Ammon's horn (tissue), 1 donor: ENCODE data around the gene HES4.
"Not testable (repeated sequence)": the region's sequence is repeated elsewhere in the genome, so short reads cannot be mapped to it uniquely, and the experiment has no call there.

Experiments used
- DNase-seq: peaks from one replicate; pipeline ENCODE4 v3.0.0-alpha.2; 2016; ENCODE audit warnings: low spot score

The HES4 gene

GRCh38 chr1:978835-979743, 20.8 kb downstream of the HES4 start:
- no peak for DNase-seq

- no peak for DNase-seq
These were observed 21.6 kb downstream of the HES4 start for GRCh38 chr1:978069-978834.

GRCh38 chr1:976791-977190, 23.1 kb downstream of the HES4 start:
- not testable (repeated sequence) for DNase-seq

- no peak for DNase-seq
These were observed 23.8 kb downstream of the HES4 start for GRCh38 chr1:975896-976683.

DNA sequence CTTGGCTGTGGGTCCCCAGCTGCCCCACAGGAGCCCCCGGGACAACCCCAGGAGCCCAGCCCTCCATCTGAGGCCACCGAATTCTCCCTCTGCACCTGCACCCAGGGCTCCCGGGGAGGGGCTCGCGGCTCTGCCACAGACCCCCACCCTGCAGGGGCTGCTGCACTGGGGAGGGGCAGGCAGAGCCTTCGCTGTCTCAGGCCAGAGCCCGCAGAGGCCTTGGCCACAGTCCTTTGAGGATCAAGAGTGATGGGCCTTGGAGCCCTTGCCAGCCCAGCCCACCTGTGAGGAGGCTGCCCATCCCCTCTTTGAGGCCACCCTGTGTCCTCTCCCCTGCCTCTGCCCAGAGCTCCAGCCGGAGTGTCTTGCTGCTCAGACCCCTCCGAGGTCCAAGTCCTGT, 24.5 kb downstream of the HES4 start:
- no peak for DNase-seq

- no peak for DNase-seq
These were observed 25.1 kb downstream of the HES4 start for GRCh38 chr1:974687-975328.

- DNase-seq = no peak
These were observed 25.6 kb downstream of the HES4 start for GRCh38 chr1:974293-974640.

DNA sequence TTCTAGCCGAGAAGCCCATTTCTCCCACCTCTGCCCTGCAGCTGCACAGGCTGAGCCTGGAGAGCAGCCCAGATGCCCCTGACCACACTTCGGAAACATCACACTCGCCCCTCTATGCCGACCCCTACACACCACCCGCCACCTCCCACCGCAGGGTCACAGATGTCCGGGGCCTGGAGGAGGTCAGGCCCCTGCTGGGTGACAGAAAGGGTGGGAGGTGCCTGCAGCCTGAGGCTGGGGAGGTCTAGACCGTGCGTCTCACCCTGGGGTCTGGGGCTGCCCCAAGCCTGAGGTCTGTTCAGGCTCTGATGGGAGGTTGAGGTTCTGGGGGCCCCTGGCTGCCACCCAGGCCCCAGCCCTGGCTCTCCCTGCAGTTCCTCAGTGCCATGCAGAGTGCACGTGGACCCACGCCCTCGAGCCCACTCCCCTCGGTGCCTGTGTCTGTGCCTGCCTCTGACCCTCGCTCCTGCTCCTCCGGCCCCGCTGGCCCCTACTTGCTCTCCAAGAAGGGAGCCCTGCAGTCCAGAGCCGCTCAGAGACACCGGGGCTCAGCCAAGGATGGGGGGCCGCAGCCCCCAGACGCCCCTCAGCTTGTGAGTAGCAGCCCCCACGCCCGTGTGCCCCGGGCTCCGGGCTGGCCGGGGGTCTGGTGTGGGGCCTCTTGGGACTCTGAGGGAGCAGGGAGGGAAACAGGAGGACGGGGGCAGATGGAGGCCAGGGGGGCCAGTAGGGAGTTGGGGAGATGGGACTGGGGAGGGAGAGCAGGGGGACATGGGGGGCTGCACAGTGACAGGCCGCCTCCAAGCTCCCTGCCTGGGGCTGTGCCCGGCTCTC, 26.2 kb downstream of the HES4 start:
- DNase-seq = no peak

DNA sequence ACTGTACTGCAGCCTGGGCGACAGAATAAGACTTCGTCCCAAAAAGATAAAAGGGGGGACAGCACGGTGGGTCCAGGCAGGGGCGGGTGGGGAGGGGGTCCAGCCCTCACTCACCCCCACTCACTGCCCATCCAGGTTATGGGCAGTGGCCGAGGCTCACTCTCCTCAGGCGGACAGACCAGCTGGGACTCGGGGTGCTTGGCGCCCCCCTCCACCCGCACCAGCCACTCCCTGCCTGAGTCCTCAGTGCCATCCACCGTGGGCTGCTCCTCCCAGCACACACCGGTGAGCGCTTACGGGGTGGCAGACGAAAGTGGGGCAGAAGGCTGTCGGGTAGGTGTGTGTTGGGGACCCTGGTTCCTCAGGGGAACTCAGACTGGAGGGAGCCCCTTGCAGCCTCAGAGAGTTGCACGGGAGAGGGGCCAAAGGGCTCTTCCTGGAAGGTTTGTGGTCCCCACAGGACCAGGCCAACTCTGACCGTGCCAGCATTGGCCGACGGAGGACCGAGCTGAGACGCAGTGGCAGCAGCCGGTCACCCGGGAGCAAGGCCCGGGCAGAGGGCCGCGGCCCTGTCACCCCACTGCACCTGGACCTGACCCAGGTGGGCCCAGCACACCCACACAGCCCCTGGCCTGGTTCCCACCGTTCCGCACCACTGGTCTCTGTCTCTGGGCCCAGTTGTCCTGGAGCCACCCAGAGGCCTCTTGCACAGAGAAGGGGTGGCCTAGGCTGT, 27.0 kb downstream of the HES4 start:
- no peak for DNase-seq

DNA sequence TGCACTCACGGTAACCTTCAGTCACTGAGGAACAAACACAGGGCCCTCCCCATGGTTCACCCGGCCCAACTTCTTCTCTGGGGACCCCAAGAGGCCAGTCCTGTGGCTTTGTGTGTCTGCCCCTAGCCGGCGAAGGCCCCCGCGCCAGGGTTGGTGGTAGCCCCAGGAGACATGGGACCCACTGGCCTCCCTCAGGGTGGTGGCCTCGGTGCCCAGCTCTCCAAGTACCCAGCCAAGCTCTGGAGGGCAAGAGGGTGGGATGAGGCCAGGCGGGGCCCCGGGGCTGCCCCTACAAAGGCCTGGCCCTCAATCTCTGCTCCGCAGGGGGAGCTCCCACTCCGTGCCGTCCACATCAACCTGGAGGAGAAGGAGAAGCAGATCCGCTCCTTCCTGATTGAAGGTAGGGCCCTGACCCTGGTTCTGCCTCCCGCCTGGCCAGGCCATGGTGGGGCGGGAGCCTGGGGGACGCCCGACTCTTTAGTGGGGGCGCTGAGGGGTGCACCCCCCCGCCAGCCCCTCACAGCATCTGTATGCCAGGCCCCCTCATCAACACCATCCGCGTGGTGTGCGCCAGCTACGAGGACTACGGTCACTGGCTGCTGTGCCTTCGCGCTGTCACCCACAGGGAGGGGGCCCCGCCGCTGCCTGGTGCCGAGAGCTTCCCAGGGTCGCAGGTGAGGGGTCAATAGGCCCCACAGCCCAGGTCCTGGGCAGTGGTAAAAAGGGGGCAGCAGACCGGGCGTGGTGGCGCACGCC, 28.0 kb downstream of the HES4 start:
- DNase-seq = no peak

DNA sequence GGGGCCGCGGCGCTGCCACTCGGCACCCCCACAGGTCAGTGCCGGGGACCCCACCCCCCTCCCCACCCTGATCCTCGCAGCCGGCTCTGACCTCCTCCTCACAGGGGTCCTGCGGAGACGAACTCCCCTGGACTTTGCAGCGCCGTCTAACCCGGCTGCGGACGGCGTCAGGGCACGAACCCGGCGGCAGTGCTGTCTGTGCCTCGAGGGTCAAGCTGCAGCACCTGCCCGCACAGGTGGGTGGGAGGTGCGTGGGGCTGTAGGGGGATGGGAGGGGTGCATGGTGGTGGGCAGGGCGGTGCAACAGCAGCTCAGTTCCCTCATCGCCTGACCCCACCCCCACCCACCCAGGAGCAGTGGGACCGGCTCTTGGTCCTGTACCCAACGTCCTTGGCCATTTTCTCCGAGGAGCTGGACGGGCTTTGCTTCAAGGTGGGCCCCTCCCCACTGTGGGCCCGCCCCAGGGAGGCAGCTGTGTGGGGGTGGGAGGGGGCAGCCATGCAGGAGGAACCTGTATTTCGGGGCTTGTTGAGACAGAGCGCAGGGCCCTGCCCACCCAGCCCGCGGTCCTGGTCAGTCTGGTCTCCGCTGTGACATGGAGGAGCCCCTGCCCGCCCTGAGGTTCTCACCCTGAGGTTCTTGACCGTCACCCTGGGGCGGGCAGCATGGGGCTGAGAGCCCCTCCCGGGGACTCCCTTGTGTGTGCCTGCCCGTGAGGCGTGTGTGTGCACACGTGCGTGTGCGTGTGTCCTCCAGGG, 28.7 kb downstream of the HES4 start:
- DNase-seq = no peak

DNA sequence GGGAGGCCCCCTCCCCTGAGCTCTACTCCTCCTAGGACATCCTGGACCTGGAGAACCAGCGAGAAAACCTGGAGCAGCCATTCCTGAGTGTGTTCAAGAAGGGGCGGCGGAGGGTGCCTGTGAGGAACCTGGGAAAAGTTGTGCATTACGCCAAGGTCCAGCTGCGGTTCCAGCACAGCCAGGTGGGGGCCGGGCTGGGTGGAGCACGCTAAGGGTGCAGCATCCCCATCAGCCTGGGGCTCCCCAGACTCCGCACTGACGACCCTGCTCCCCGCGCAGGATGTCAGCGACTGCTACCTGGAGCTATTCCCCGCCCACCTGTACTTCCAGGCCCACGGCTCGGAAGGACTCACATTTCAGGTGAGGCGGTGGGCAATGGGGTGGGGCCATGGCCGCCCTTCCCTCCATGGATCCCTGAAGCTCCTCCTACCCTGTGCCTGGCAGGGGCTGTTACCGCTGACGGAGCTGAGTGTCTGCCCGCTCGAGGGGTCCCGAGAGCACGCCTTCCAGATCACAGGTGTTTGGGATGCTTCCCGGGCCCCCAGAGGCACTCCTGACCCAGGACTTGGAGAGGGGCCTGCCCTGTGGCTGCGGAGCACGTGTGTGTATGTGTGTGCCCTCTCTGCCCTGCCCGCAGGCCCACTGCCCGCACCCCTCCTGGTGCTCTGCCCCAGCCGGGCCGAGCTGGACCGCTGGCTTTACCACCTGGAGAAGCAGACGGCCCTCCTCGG, 29.5 kb downstream of the HES4 start:
- DNase-seq = no peak

DNA sequence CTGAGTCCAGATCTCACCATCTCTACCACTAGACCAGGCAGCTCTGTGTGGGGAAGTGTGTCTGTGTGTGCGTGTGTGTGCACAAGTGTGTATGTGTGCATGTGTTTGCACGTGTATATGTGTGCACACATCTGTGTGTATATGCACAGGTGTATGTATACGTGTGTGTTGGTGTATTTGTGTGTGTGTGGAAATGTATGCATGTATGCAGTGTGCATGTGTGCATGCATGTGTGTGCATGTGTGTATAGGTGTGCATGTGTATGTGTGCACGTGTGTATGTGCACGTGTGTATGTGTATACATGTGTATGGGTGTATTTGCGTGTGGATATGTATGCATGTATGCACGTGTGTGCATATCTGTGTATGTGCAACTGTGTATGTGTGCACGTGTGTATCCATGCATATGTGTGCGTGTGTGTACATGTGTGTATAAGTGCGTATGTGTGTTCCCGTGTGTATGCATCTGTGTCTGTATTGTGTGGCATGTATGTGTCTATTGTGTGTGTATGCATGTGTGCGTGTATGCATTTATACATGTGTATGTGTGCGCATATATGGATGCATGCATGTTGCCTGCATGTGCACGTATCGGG, 30.5 kb downstream of the HES4 start:
- no peak for DNase-seq

DNA sequence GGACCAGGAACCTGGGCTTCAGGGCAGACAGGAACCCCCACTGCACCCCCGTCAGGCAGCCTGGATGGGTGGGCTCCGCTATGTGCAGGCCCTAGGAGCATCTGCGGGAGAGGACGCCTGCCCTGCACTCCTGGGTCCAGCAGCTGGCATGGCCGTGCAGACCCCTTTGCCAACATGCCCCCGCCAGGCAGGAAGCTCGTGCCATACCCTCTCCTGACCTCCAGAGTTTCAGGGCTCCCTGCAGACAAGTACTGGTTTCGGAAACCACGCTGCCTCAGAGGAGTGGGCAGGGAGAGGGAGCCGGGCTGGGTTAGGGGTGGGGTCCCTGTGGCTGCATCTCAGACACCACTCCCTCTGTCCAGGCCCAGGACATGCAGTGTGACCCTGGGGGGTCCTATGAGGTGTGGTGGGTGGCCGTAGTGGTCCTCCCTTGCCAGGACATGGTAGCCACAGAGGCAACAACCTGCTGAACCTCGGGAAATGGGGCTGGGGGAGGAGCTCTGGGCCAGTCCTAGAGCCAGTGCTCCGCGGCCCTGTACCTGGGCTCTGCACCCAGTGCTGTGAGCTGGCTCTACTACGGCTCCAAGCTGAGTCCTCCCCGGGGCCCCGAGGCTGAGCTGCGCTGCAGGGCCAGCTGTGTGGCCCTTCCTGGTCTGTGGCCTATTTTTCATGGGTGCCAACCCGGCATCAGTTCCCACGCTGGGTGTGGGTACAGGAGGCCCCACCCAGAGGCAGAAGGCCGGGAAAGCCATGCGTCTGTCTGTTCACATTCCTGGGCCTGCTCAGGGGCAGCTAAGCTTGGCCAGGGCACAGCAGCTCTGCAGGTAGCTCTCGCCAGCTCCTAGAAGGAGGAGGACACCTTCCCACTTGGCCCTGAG, 32.2 kb downstream of the HES4 start:
- DNase-seq = no peak

- no peak for DNase-seq
These were observed 33.1 kb downstream of the HES4 start for GRCh38 chr1:966704-967300.

GRCh38 chr1:966135-966703, 33.7 kb downstream of the HES4 start, which contains the start of gene PLEKHN1:
TSS of gene PLEKHN1 (plus strand) at chr1:966482. CDS start at chr1:966532, 50 bp downstream.
- DNase-seq = no peak
